ENCODE data around the gene NRG2.

NRG2 gene

GRCh38 chr5:139979518-139979917 lies 63.6 kb downstream of the NRG2 start:
- H3K4me3 ChIP-seq (ENCODE audit: low read depth, low read length) = no peak overlapping the region
- TF ChIP-seq, protein P1, sequence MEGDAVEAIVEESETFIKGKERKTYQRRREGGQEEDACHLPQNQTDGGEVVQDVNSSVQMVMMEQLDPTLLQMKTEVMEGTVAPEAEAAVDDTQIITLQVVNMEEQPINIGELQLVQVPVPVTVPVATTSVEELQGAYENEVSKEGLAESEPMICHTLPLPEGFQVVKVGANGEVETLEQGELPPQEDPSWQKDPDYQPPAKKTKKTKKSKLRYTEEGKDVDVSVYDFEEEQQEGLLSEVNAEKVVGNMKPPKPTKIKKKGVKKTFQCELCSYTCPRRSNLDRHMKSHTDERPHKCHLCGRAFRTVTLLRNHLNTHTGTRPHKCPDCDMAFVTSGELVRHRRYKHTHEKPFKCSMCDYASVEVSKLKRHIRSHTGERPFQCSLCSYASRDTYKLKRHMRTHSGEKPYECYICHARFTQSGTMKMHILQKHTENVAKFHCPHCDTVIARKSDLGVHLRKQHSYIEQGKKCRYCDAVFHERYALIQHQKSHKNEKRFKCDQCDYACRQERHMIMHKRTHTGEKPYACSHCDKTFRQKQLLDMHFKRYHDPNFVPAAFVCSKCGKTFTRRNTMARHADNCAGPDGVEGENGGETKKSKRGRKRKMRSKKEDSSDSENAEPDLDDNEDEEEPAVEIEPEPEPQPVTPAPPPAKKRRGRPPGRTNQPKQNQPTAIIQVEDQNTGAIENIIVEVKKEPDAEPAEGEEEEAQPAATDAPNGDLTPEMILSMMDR (IDR thresholded peaks at IDR 0.05; ENCODE audit: low read depth, low read length, missing control alignments) = no peak
- DNase-seq (ENCODE audit: low read depth) = no peak
- in situ Hi-C loops (cut with HindIII; ENCODE audit: low sequenced_read_pairs) = no loop called here

GRCh38 chr5:139976703-139977102 lies 66.4 kb downstream of the NRG2 start:
- no peak for DNase-seq (ENCODE audit: low read depth)
- H3K4me3 ChIP-seq (ENCODE audit: low read depth, low read length) = no peak overlapping the region
- in situ Hi-C loops (cut with HindIII; ENCODE audit: low sequenced_read_pairs) = no loop called here
- TF ChIP-seq, protein P1 (IDR thresholded peaks at IDR 0.05; ENCODE audit: low read depth, low read length, missing control alignments) = no peak

GRCh38 chr5:139975942-139976341 lies 67.2 kb downstream of the NRG2 start:
- no peak for DNase-seq (ENCODE audit: low read depth)
- in situ Hi-C loops (cut with HindIII; ENCODE audit: low sequenced_read_pairs) = no loop called here
- no peak overlapping the region for H3K4me3 ChIP-seq (ENCODE audit: low read depth, low read length)
- TF ChIP-seq, protein P1 (IDR thresholded peaks at IDR 0.05; ENCODE audit: low read depth, low read length, missing control alignments) = no peak

GRCh38 chr5:139975306-139975705 lies 67.8 kb downstream of the NRG2 start:
- TF ChIP-seq, protein P1 (IDR thresholded peaks at IDR 0.05; ENCODE audit: low read depth, low read length, missing control alignments) = no peak
- H3K4me3 ChIP-seq (ENCODE audit: low read depth, low read length) = no peak overlapping the region
- in situ Hi-C loops (cut with HindIII; ENCODE audit: low sequenced_read_pairs) = no loop called here
- DNase-seq (ENCODE audit: low read depth) = no peak

DNA sequence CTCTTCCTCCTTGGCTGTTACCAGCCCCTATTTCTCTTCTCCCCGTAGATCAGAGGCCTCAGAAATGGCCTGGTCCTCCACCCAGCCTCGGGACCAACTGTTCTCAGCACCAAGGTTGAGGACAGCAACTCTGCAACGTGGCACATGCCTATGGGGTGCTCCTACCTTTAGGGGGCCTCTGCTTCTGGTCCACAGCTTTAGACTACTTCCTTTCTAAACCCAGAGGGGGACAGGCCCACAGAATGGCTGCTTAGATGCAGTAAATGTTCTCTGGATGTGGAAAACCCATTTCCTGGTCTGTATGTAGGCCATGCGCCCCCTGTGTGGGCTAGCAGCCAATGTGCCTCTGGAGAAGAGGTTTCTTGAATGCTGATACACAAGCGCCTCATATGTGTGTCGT lies 68.4 kb downstream of the NRG2 start:
- H3K4me3 ChIP-seq (ENCODE audit: low read depth, low read length) = no peak overlapping the region
- in situ Hi-C loops (cut with HindIII; ENCODE audit: low sequenced_read_pairs) = loop anchor here (25.0 kb wide), 1 partner anchor 187 kb away; the partner anchor contains the start of gene PSD2
- TF ChIP-seq, protein P1 (IDR thresholded peaks at IDR 0.05; ENCODE audit: low read depth, low read length, missing control alignments) = no peak
- no peak for DNase-seq (ENCODE audit: low read depth)

DNA sequence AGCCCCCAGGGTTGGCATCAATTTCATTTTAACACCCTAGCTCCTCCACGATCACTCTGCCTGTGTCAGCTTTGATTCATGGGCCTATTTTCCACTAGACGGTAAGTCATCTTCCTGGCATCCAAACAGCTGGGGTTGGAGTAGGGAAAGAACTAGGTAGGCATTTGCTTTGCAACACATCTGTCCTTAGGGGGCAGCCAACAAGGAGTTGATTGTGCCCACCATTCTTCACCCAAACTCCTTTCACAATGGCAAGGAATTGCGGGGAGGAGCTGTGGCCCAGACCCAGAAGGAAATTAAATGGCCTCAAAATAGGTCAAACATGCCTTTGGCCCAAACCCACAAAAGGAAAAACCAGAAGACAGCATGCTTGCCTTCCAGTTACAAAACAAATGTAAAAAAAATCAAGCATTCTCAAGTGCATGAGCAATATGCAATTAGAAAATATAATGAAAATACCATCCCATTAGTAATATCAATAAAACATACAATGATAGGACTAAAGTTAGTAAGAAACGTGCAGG lies 71.8 kb downstream of the NRG2 start:
- TF ChIP-seq, protein P1 (IDR thresholded peaks at IDR 0.05; ENCODE audit: low read depth, low read length, missing control alignments) = no peak
- H3K4me3 ChIP-seq (ENCODE audit: low read depth, low read length) = no peak overlapping the region
- in situ Hi-C loops (cut with HindIII; ENCODE audit: low sequenced_read_pairs) = loop anchor here (25.0 kb wide), 1 partner anchor 184 kb away; the partner anchor contains the start of gene PSD2
- no peak for DNase-seq (ENCODE audit: low read depth)
